Measurements from ENCODE around the gene SNAP47.

DNA sequence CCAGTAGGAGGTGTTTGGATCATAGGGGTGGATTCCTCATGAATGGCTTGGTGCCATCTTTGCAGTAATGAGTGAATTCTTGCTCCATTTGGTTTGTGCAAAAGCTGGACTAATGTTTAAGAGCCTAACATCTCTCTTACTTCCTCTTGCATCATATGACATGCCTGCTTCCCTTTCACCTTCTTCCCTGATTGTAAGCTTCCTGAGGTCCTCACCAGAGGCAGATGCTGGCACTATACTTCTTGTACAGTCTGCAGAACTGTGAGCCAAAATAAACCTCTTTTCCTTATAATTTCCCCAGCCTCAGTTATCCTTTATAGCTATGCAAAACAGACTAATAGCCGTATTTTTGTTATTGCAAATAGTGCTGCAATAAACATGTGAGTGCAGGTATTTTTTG, 88.3 kb downstream of the SNAP47 start:
- TF ChIP-seq, protein P1, sequence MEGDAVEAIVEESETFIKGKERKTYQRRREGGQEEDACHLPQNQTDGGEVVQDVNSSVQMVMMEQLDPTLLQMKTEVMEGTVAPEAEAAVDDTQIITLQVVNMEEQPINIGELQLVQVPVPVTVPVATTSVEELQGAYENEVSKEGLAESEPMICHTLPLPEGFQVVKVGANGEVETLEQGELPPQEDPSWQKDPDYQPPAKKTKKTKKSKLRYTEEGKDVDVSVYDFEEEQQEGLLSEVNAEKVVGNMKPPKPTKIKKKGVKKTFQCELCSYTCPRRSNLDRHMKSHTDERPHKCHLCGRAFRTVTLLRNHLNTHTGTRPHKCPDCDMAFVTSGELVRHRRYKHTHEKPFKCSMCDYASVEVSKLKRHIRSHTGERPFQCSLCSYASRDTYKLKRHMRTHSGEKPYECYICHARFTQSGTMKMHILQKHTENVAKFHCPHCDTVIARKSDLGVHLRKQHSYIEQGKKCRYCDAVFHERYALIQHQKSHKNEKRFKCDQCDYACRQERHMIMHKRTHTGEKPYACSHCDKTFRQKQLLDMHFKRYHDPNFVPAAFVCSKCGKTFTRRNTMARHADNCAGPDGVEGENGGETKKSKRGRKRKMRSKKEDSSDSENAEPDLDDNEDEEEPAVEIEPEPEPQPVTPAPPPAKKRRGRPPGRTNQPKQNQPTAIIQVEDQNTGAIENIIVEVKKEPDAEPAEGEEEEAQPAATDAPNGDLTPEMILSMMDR (IDR thresholded peaks at IDR 0.05): no peak
- TF ChIP-seq POLR2AphosphoS5 (IDR thresholded peaks at IDR 0.05): no peak
- TF ChIP-seq POLR2A (IDR thresholded peaks at IDR 0.05): no peak
